Parathyroid adenoma (tissue), 2 donors: ENCODE data around the gene SLC4A11.

Experiments used
- H2AFZ ChIP-seq: fragments of 300-600 bp; sonication (generic); one replicate; pipeline ENCODE4 v1.7.0; 2017; ENCODE audit warnings: antibody characterized with exemption, mild to moderate bottlenecking
- H3K27ac ChIP-seq: fragments of 300-600 bp; sonication (generic); one replicate; pipeline ENCODE4 v1.7.0; 2017
- H3K27me3 ChIP-seq: fragments of 300-600 bp; sonication (generic); one replicate; pipeline ENCODE4 v1.7.0; 2017; ENCODE audit warnings: low read length; ENCODE audit not compliant: control insufficient read depth, insufficient read depth
- H3K36me3 ChIP-seq: fragments of 300-600 bp; sonication (generic); one replicate; pipeline ENCODE4 v1.7.0; 2017; ENCODE audit warnings: low read length; ENCODE audit not compliant: control insufficient read depth, insufficient read depth
- H3K4me1 ChIP-seq: fragments of 300-600 bp; sonication (generic); one replicate; pipeline ENCODE4 v1.7.0; 2017; ENCODE audit warnings: control low read depth
- H3K4me2 ChIP-seq: fragments of 300-600 bp; sonication (generic); one replicate; pipeline ENCODE4 v1.7.0; 2017; ENCODE audit warnings: low read length
- H3K4me3 ChIP-seq: fragments of 300-600 bp; sonication (generic); one replicate; pipeline ENCODE4 v1.7.0; 2017; ENCODE audit warnings: low read depth, low read length
- H3K79me2 ChIP-seq: fragments of 300-600 bp; sonication (generic); one replicate; pipeline ENCODE4 v1.7.0; 2017; ENCODE audit warnings: control low read depth
- H3K9ac ChIP-seq: fragments of 300-600 bp; sonication (generic); one replicate; pipeline ENCODE4 v1.7.0; 2017; ENCODE audit warnings: mild to moderate bottlenecking
- H3K9me3 ChIP-seq: fragments of 300-600 bp; sonication (generic); one replicate; pipeline ENCODE4 v1.7.0; 2017; ENCODE audit warnings: low read length; ENCODE audit not compliant: control insufficient read depth
- TF ChIP-seq, protein P1 (sequence below): fragments of 300-600 bp; sonication (generic); IDR thresholded peaks from one replicate; pipeline ENCODE4 v1.7.0; 2017; ENCODE audit warnings: antibody characterized with exemption, mild to moderate bottlenecking
- donor health status: primary hyperparathyroidism.

SLC4A11 gene

DNA sequence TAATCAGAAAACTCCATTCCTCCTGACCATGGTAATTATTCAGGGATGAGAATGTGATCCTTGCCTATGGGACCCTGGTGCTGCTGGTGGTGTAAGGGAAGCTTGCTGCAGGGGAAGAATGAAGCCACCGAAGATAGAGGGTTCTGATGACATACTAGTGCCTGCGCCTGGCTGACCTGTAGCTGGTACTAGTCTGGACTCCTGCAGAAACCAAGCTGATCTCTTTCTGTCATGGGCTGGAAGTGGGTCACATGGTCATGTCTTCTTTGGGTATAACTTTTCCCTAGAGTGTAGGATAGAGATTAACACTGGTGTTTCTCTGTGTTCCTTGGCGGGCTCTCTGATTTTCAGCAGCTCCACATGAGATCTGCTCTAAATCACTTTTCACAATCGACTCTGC lies 8.6 kb upstream of the SLC4A11 start:
- Histone ChIP-seq H2AFZ (no peak overlapping the region), H3K79me2 (no peaks in the 10 kb centered on the region), H3K27ac (no peak overlapping the region), H3K9ac (no peak overlapping the region), H3K36me3 (no peaks in the 10 kb centered on the region), H3K4me3 (no peak overlapping the region), H3K4me1 (no peaks in the 10 kb centered on the region), H3K4me2 (no peak overlapping the region), H3K9me3 (no peaks in the 10 kb centered on the region), H3K27me3 (no peaks in the 10 kb centered on the region)
- TF ChIP-seq, protein P1, sequence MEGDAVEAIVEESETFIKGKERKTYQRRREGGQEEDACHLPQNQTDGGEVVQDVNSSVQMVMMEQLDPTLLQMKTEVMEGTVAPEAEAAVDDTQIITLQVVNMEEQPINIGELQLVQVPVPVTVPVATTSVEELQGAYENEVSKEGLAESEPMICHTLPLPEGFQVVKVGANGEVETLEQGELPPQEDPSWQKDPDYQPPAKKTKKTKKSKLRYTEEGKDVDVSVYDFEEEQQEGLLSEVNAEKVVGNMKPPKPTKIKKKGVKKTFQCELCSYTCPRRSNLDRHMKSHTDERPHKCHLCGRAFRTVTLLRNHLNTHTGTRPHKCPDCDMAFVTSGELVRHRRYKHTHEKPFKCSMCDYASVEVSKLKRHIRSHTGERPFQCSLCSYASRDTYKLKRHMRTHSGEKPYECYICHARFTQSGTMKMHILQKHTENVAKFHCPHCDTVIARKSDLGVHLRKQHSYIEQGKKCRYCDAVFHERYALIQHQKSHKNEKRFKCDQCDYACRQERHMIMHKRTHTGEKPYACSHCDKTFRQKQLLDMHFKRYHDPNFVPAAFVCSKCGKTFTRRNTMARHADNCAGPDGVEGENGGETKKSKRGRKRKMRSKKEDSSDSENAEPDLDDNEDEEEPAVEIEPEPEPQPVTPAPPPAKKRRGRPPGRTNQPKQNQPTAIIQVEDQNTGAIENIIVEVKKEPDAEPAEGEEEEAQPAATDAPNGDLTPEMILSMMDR = no peak

DNA sequence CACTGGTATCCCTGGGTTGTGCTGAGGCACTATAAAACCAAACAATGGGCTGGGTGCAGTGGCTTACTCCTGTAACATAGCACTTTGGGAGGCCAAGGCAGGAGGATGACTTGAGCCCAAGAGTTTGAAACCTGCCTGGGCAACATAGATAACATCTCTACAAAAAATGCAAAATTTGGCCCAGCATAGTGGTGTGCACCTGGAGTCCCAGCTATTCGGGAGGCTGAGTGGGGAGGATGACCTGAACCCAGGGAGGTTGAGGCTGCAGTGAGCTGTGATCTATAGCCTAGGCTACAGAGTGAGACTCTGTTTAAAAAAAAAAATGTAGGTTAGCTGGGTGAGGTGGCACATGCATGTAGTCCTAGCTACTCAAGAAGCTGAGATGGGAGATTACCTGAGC lies 7.7 kb upstream of the SLC4A11 start:
- Histone ChIP-seq H3K9me3 (no peaks in the 10 kb centered on the region), H3K4me2 (no peak overlapping the region), H3K79me2 (no peaks in the 10 kb centered on the region), H3K4me3 (no peak overlapping the region), H2AFZ (no peak overlapping the region), H3K27ac (no peak overlapping the region), H3K27me3 (no peaks in the 10 kb centered on the region), H3K4me1 (no peaks in the 10 kb centered on the region), H3K9ac (no peak overlapping the region), H3K36me3 (no peaks in the 10 kb centered on the region)
- TF ChIP-seq, protein P1 = no peak

DNA sequence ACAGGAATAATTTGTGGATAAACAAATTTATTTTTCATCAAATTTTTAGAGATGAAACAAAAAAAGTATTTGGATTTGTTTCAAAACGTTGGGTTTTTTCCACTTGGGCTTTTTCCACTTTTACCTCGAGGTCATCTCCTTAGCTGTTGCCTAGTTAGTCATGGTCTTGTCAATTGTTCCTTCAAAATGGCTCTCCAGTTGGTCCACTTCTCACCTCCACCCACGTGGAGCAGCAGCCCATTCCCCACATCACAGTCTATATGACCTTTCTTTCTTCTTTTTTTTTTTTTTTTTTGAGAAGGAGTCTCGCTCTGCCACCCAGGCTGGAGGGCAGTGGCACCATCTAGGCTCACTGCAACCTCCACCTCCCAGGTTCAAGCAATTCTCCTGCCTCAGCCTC lies 6.7 kb upstream of the SLC4A11 start:
- Histone ChIP-seq H3K4me3 (no peak overlapping the region), H3K9me3 (no peaks in the 10 kb centered on the region), H3K9ac (no peak overlapping the region), H3K27ac (no peak overlapping the region), H3K36me3 (no peaks in the 10 kb centered on the region), H2AFZ (no peak overlapping the region), H3K27me3 (no peaks in the 10 kb centered on the region), H3K4me1 (no peaks in the 10 kb centered on the region), H3K4me2 (no peak overlapping the region), H3K79me2 (no peaks in the 10 kb centered on the region)
- TF ChIP-seq, protein P1 = no peak

- no peak overlapping the region for H3K27ac ChIP-seq
- H3K79me2 ChIP-seq = no peaks in the 10 kb centered on the region
- H3K9ac ChIP-seq = no peak overlapping the region
- H3K4me2 ChIP-seq = no peak overlapping the region
- no peaks in the 10 kb centered on the region for H3K36me3 ChIP-seq
- H3K4me3 ChIP-seq = no peak overlapping the region
- H3K4me1 ChIP-seq = no peaks in the 10 kb centered on the region
- no peak overlapping the region for H2AFZ ChIP-seq
- TF ChIP-seq, protein P1 = no peak
- no peaks in the 10 kb centered on the region for H3K27me3 ChIP-seq
- H3K9me3 ChIP-seq = no peaks in the 10 kb centered on the region
These were observed 6.2 kb upstream of the SLC4A11 start for GRCh38 chr20:3245156-3245555.

GRCh38 chr20:3244613-3245012 lies 5.6 kb upstream of the SLC4A11 start:
- TF ChIP-seq, protein P1 = no peak
- no peaks in the 10 kb centered on the region for H3K4me1 ChIP-seq
- no peak overlapping the region for H2AFZ ChIP-seq
- H3K4me2 ChIP-seq = no peak overlapping the region
- H3K4me3 ChIP-seq = no peak overlapping the region
- H3K9ac ChIP-seq = no peak overlapping the region
- no peaks in the 10 kb centered on the region for H3K9me3 ChIP-seq
- H3K27me3 ChIP-seq = no peaks in the 10 kb centered on the region
- no peaks in the 10 kb centered on the region for H3K79me2 ChIP-seq
- H3K36me3 ChIP-seq = no peaks in the 10 kb centered on the region
- no peak overlapping the region for H3K27ac ChIP-seq
